HCEC 1CT (cell line): ENCODE data around the gene PRLHR.

Source experiments
- DNase-seq: peaks from one replicate; pipeline ENCODE4 v3.0.0-alpha.2; 2017

PRLHR gene

DNA sequence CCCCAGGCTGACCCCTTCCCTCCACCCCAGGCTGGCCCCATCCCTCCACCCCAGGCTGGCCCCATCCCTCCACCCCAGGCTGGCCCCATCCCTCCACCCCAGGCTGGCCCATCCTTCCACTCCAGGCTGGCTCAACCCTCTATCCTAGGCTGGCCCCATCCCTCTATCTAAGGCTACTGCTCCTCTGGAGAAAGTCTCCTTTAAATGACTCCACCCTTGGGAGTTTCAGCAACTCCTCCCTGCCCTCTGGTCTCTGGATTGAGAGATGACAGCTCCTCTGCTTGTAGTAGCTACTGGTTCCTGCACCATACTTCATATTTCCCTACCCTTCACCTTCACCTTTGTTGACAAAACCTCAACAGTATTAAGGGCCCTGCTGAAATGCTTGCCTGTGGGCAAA is 8.5 kb downstream of the PRLHR start:
- DNase-seq: no peak

DNA sequence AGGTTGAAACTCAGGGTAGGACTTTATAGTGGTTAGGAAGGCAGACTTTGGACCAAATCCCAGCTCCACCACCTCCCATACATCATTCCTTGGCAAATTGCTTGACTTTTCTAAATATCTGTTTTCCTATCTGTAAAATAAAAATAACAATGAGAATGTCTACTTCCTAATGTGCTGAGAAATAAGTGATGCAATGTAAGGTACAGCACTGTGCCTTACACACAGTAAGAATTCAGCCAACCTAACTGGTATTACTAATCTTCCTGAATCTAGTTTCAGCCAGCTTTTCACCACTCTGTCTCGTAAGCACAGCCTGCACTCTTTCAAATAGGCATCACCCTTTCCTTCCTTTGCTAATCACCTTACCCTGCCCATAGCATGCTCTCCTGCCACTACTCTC is 9.7 kb downstream of the PRLHR start:
- peak; percentile 5 for DNase-seq

DNA sequence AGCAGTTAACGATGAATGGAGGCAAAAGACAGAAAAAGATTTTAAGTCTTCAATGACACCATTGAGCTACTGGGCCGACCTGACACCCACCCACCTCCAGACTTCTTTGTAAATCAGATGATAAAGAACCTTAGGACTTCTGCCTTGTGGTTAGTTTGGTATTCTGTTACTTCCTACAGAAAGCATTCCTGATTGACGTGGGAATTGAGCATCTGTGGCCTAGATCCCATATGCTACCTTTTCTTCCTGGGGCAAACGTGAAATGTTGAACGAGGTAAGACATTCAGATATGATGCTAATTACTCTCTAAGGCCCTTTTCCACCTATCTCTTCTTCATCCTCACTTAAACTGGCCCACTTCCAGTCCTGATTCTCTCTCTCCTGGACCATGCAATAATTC is 10.2 kb downstream of the PRLHR start:
- peak; percentile 29 for DNase-seq

DNA sequence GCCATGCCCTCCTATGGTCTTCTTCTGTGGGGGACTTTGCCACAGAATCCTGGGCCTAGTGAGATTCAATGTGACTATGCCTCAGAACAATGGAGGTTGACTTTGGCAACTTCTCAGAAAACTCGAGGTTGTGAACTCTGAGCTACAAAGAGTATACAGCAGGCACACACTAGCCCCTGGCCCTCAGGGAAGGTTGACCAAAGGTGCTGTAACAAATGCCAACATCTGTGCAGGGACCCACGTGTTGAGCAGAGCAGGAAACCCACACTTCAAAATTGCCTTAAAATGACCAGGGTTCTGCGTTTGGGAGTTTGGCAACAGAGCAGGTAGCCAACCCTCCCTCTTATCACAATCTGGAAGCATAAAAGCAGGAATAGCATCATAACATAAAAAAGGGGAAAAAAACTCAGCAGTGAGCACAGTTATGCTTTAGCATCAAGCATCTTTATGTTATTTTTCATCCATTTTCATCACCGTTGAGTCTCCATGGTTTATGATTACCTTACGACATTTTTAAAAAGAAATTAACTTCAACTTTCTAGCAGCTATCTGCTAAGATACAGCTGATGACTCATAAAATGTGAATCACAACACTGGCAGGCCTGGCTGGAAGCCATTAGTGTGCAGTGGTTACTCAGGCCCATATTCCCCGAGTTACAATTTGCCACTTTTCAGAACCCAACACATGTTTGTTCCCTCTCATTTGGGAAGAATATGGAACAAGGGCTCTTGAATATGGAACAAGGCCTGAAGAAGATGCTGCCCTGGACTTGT is 11.1 kb downstream of the PRLHR start:
- peak; percentile 88 for DNase-seq

DNA sequence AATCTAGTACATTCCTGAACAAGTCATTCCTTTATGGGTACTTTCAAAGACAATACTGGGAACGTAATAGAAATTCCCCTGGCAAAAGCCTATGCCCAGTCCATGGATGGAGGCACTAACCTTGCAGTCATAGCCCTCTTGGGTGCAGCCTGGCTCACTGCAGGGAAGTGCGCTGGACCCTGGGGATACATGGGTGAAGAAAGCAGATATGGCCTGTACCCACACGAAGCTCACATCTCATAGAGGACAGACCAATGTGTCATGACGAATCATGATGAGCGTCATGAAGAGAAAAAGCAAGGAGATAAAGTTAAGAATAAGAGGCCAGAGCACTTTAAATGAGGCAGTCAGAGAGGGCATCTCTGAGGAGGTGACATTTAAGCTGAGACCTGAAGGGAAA is 11.8 kb downstream of the PRLHR start:
- DNase-seq: peak; percentile 21

DNA sequence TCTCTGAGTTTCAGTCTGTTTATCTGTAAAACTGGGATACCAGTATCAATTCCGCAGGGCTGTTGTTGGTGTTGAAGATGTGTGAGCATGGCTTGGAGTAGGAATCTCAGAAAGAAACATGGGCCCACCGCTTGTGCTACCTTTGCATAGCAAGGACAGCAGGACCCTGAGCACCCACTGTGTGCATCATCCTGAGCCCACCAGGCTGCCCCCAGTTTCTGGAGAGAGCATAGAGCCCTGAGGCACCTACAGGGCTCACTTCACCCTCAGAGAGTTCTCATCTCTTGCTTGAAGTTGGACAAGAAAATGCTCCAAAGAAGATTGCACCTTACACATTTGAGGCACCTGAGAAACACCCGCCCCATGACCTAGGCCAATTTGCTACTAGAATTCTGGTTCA is 12.9 kb downstream of the PRLHR start:
- DNase-seq: no peak

DNA sequence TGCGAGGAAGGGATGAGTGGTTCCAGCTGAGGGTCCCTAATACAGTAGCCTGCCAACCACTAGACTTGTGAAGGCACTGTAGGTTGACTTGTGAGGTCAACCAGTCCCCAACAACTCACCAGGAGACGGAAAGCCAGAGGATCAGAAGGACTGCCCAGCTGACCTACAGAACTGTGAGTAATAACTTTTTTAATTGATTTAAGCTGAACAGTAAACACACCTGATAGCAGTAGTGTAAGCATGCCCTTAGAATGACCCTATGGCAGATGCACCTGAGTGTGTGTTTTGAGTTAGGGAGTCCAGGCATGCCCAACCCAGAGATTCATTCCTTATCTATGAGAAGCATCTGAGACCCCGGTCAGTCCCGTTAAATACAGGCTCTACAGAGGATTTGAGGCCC is 14.1 kb downstream of the PRLHR start:
- DNase-seq: no peak

DNA sequence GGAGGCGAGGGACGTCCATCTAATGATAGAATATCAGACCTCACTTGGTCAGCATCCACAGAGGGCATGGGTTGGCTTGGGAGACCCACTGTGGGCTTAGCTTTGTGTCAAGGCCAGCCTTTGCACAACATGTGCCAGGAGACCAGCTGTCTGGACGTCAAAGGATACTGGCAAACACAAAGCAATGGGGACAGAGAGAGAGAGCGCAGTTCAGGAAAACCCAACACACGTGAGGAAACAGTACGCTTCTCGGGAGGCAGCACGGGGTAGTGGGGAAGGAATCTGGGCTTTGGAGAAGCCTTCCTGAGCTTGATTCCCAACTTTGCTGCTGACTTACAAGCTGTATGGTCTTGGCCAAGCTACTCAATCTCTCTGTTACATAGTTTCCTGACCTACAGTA is 14.7 kb downstream of the PRLHR start:
- DNase-seq: no peak

DNA sequence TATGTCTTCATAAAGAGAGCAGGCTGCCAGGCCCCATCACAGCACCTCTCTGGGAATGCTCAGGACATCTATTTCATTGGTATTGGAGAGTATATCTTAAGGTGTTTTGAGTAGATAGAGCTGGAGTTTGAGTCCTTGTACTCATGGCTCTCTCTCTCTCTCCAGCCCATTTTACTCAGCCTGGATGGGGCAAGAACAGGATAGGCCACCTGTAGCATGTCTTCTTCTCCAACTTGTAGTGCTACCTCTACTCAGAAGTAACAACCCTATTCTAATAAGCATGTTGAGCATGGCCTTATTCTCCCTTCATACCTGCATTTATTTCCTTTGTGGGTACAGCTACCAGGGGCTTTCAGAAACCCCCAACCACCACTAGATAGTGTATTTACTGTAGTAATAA is 21.9 kb downstream of the PRLHR start:
- no peak for DNase-seq

DNA sequence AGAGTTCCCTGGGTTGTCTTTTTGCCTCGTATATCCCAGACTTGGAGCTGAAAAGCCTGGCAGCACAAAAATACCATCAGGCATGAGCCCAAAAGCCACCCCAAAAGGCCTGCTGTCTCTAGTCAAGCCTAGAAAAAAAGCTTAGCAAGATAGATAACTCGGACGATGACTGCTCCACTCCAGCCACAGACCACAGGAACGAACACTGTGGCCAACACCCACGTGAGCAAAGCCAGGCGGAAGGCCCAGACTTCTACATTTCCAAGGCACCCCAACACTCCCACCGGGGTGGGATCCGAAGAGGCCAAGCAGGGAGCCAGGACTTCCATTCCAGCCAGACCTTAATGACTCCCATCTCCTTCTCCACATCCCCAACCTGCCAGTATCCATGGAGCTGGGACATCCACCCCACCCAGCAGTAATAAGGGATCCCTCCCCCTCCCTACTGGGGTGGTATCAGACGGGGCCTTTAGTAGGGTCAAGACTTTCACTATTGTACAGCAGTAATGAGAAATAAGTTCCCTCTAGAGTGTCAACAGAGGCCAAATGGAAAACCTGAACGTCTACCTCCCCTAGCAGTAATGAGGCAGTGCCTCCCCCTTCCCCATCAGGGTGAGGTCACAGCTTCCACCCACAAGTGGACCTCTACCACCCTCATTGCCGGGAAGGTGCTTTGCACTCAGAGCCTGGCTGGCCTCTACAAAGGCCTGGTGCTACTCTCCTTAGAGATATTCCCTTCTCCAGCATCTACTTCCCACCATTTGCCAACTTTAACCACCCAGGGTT is 23.0 kb downstream of the PRLHR start:
- DNase-seq: no peak

DNA sequence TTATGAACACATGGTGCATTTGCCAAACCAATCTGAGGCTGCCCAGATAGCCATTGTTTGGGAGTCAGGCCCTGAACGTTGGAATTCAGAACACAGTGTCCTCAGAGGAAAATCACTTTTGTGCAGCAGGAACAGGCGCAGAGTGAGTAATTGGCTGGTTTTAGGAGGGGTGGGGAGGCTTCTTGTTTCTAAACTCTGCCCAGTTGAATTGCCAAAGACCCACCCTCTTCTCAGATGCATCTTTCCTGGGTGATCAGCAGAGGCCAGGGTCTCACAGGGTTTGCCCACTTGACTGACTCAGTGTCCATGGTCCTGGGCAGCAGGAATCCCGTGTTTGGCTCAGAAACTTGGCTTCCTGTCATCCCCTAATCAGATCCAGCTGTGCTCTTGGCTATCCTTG is 24.3 kb downstream of the PRLHR start:
- peak; percentile 26 for DNase-seq

DNA sequence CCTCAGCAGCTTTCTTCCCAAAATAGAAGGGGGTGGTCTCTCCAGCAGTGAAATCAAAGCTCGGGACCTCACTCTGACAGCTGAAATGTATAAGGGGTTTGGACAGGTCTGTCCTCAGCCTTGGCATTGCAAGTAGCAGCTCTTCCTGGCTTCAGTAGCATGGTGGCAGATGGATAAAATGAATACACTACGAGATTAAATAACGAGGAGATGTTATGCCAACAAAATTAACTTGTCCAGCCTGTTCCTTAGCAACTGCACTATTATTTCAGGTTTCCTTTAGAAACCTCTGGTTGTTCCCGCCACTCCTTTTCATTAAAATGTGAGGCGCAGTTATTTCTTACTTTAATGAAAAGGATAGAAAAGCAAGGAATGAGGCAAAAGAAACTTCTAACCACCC is 24.9 kb downstream of the PRLHR start:
- DNase-seq: no peak

DNA sequence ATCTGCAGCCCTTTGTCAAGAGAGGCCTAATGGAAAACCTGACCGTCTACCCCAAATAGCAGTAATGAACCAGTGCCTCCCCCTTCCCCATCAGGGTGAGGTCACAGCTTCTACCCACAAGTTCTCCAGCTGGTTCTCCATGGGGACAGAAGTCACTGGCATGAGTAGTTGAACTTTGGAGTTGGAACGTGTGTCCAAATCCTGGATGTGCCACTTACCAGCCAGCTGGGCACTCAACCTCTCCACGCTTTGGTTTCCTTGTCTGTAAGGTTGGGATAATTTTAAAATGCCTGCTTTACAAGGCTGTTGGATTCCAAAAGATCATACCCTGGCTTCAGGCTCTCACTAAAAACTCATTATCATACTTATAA is 25.6 kb downstream of the PRLHR start:
- DNase-seq: no peak

DNA sequence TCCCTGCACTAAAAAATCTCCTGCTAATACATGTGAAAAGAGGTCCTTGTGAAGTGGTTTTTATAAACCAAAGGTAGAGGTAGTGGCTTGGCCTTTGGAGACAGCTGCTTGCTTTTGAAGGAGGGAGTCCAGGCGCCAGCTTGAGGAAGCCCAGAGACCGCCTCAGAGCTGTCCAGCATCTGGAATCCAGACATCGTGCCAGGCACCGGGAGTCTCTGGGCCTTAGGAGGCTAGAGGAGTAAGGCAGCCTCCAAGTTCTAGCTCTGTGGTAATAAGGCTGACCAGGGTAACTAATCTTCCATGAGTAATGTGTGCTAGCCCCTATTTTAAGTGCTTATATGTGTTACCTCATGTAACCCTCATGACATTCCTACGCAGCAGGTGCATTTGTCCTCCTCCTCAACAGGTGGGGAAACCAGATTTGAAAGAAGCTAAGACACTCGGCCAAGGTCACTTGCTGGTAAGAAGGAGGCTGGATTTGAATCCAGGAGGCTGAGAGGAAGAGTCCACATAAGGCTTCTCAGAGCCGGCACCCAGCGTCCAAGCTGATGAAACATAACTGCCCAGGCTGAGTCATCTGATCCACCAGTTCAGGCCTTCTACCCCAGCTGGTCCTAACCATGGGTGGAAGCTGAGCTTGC is 26.1 kb downstream of the PRLHR start:
- DNase-seq: peak; percentile 70

DNA sequence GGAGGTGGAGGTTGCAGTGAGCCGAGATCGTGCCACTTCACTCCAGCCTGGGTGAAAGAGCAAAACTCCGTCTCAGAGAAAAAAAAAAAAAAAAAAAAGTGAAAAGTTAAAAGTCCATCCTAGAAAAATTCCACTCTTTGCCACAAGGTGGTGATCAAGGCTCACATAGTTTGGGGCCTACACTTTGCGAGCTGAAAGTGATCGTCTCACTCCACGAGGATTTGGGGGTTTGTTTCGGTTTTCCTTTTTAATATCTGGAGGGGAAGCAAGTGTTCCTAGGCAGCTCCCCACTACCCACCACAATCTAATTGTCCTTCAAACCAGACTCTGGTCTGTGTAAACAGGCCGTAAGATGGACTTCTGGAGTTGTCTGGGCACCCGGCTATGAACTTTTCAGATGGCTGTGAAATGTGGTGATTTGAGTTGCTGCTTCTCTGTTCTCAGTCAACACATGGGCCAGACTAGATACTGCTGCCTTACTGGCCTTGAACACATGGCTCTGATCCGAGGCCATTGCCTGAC is 27.1 kb downstream of the PRLHR start:
- DNase-seq: peak; percentile 67

DNA sequence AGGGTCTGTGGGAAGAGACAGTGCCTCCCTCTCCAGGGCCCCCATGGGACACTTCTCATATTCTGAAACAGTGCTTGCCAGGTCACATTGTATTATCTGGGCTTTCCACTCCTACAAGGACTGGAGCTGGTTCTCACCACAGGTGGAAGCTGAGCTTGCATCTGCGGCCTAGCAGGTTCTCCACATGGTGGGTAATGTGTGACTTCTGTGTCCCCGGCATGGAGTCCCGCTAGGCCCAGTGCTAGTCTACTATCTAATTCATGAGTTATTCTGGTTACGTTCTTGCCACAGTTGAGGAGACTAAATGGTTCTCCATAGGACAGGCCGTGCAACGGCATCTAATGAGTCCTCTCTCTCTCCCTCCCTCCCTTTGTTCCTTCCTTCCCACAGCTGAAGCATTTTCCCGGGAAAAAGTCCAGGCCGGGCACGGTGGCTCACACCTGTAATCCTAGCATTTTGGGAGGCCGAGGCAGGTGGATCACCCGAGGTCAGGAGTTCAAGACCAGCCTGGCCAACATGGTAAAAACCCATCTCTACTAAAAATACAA is 27.7 kb downstream of the PRLHR start:
- no peak for DNase-seq

DNA sequence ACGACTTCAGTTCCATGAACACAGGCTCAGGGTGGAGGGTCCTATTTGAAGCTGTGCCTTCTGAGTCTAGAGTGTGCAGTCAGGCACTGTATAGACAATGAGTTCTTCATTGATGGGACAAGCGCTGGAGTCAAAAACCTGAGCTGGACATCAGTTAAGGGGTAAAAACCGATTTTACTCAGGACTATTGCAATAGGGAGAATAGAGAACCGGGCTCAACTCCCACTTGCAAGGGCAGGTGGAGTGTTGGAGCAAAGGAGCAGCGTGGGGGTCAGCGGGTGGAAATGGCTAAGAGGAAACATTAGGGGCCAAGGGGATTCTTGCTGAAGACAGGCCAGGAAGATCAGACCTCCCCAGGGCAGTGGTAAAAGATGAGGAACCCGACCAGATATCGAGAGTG is 28.5 kb downstream of the PRLHR start:
- DNase-seq: no peak

DNA sequence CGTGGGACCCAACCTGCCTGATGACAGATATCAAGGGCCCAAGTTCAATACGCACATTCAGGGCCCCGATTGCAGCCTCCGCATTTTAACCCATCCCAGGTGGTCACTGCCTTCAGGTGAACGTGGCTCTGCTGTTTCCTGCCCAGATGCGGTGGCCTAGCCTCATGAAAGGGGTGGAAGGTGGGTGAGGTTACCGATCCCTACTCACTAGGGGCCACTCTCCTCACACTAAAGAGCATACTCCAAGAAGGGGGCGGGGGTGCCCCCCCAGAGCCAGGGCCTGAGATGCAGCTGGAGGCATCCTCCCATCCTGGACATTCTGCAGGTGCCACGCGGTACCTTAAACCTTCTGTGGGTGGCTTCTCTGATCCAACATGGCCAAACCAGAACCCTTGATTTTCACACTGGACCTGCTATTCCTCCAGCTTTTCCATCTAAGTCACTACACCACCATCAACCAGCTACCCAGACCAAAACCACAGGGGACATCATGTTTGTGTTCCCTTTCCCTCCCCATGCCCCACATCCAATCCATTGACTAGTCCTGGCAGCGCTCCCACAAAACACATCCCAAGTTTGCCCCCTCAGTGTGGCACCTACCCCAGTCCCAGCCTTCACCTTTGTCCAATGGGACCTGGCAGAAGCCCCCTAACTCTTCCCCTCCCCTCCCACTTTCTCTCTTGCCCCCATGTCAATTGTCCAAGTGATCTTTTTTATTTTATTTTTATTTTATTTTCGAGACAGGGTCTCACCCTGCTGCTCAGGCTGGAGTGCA is 30.0 kb downstream of the PRLHR start:
- no peak for DNase-seq

DNA sequence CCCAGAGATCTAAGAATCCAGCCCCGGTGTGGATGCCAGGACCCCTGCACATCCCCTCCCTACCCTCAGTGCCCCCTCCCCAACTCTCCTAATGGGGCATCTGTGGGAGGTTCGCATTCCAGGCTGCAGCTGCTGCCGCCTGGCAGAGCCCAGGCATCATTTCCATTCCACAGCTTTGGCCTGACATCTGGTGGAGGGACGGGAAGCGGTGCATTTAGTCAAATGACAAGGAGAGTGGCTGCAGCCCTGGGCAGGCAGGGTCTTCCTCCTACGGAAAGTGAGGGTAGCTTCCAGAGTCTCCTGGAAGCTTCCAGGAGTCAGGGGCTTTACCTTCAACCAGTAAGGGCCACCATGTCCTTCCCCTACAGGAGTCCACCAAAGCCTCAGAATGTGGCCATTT is 30.8 kb downstream of the PRLHR start:
- DNase-seq: peak; percentile 44

DNA sequence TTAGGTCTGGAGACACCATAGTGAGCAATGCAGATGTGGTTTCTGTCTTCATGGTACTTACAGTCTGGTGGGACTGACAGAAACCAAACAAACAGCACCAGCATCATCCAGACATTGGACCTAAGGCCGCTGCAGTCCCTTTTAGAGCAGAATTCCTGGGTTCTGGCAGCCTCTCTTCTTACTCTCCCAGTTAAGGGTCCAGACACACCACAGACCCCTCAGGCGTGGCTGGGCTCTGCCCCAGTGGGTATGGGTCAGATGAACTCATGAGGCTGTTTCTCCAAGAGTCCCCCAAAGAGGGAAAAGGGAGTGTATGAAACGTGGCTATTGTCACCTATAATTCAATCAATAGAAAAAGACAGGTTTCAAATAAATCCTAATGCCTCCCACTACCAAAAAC is 31.3 kb downstream of the PRLHR start:
- no peak for DNase-seq

DNA sequence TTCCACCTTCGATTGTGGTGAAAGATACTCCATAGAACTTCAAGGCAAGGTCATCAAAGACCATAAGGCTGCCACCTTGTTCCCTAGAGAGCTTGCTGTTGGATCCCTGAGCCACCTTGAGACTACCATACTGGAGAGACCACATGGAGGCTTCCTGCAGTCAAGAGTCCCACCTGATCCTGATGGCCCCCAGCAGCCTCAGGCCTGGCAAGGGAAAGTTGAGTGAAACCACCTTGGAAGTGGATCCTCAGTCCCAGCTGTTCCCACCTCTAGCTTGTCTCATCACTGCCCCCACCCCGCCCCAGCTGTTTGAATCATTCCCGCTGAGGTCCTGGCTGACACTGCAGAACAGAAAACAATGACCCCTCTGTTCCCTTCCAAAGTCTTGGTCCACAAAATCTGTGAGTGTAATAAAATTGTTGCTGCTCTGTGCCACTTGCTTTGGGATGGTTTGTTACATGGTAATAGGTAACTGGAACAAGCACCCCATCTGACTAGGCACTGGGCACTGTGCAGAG is 32.0 kb downstream of the PRLHR start:
- no peak for DNase-seq

DNA sequence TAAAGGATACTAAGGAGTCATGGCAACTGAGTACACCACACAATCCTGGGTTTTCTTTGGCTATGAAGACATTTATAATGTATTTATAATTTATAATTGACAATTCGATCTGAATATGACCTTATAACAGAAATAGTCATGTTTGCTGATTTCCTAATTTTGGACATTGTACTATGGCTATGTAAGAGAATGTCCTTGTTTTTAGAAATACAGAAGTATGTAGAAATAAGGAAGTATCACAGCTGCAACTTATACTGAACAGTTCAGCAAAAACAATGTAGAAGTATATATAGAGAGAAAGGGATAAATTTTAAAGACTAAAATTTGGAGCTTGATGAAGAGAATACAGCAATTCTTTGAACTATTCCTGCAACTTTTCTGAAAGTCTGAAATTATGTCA is 32.6 kb downstream of the PRLHR start:
- DNase-seq: no peak

DNA sequence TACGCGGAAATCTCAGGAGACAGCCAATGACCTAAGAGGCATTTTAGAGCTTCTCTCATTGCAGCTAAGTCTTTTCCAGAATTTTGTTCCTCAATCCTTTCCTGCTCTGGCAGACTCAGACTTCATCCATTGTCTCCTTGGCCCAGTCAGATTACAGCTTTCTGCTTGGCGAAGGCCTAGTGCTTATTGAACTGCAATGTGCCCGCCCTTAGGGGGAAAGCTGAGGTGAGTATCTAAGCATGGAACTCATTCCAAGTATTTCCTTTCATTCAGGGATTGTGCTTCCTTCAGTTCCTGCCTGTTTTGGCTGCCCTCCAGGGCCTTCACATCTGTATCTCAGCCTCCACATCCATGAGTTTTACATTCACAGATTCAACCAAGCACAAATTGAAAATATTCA is 37.5 kb downstream of the PRLHR start:
- DNase-seq: no peak
